ENCODE measurements around the gene SPPL2B. TPM values are rescaled to one million over a fixed set of nuclear protein-coding genes. Genes with fewer than 3 reads are reported as not detected.

SPPL2B gene
- total and polyA plus RNA-seq, 2 donors, result 26.9 to 40.9 TPM

- Histone ChIP-seq H3K36me3 (ENCODE audit: insufficient read depth) (no peaks in the 10 kb centered on the region), H3K4me3 (ENCODE audit: low read depth, low read length) (no peak overlapping the region), H3K4me1 (ENCODE audit: insufficient read depth) (no peaks in the 10 kb centered on the region), H3K27ac (ENCODE audit: low read depth) (no peak overlapping the region)
- WGBS, result 75% methylated on average over 16 of the region's 16 CpGs
- DNase-seq (ENCODE audit: extremely low spot score), result no peak
Measured at GRCh38 chr19:2371656-2372055, 43.2 kb downstream of the SPPL2B start.

GRCh38 chr19:2372076-2372612, 43.7 kb downstream of the SPPL2B start:
- H3K4me3 ChIP-seq (ENCODE audit: low read depth, low read length), result no peak overlapping the region
- no peak for DNase-seq (ENCODE audit: extremely low spot score)
- H3K36me3 ChIP-seq (ENCODE audit: insufficient read depth), result no peaks in the 10 kb centered on the region
- no peak overlapping the region for H3K27ac ChIP-seq (ENCODE audit: low read depth)
- H3K4me1 ChIP-seq (ENCODE audit: insufficient read depth), result no peaks in the 10 kb centered on the region
- 53% methylated on average over 11 of the region's 11 CpGs for WGBS

- WGBS, result 83% methylated on average over 13 of the region's 13 CpGs
- Histone ChIP-seq H3K4me3 (ENCODE audit: low read depth, low read length) (no peak overlapping the region), H3K36me3 (ENCODE audit: insufficient read depth) (no peaks in the 10 kb centered on the region), H3K4me1 (ENCODE audit: insufficient read depth) (no peaks in the 10 kb centered on the region), H3K27ac (ENCODE audit: low read depth) (no peak overlapping the region)
- DNase-seq (ENCODE audit: extremely low spot score), result no peak
Measured at GRCh38 chr19:2374808-2375207, 46.3 kb downstream of the SPPL2B start.

- Histone ChIP-seq H3K36me3 (ENCODE audit: insufficient read depth) (no peaks in the 10 kb centered on the region), H3K27ac (ENCODE audit: low read depth) (no peak overlapping the region), H3K4me1 (ENCODE audit: insufficient read depth) (no peaks in the 10 kb centered on the region), H3K4me3 (ENCODE audit: low read depth, low read length) (no peak overlapping the region)
- WGBS, result 79% methylated on average over 7 of the region's 7 CpGs
- DNase-seq (ENCODE audit: extremely low spot score), result no peak
Measured at GRCh38 chr19:2375353-2376121, 47.1 kb downstream of the SPPL2B start.

- H3K4me3 ChIP-seq (ENCODE audit: low read depth, low read length), result no peak overlapping the region
- 74% methylated on average over 15 of the region's 15 CpGs for WGBS
- H3K27ac ChIP-seq (ENCODE audit: low read depth), result no peak overlapping the region
- no peaks in the 10 kb centered on the region for H3K36me3 ChIP-seq (ENCODE audit: insufficient read depth)
- no peaks in the 10 kb centered on the region for H3K4me1 ChIP-seq (ENCODE audit: insufficient read depth)
- DNase-seq (ENCODE audit: extremely low spot score), result no peak
Measured at GRCh38 chr19:2376784-2377519, 48.5 kb downstream of the SPPL2B start.

DNA sequence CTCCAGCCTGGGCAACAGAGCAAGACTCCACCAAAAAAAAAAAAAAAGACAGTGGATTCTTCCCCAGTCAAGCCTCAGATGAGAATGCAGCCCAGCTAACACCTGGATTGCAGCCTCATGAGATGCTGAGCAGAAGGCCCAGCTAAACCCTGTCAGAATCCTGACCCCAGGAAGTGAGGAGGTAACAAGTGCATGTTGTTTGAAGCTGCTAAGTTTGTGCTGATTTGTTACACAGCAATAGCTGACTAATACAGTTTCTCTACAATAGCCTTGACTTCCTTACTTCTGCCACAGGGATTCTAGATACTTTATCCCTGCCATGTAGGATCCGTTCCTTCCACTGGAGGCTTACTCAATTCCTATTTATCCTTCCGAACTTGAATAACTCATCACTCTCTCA, 52.1 kb downstream of the SPPL2B start:
- Histone ChIP-seq H3K4me3 (ENCODE audit: low read depth, low read length) (no peak overlapping the region), H3K36me3 (ENCODE audit: insufficient read depth) (no peaks in the 10 kb centered on the region), H3K27ac (ENCODE audit: low read depth) (no peak overlapping the region), H3K4me1 (ENCODE audit: insufficient read depth) (no peaks in the 10 kb centered on the region)
- WGBS, result 90% methylated on average over 2 of the region's 2 CpGs
- no peak for DNase-seq (ENCODE audit: extremely low spot score)

GRCh38 chr19:2381148-2381820, 52.8 kb downstream of the SPPL2B start:
- no peaks in the 10 kb centered on the region for H3K36me3 ChIP-seq (ENCODE audit: insufficient read depth)
- DNase-seq (ENCODE audit: extremely low spot score), result no peak
- no peaks in the 10 kb centered on the region for H3K4me1 ChIP-seq (ENCODE audit: insufficient read depth)
- WGBS, result 52% methylated on average over 18 of the region's 18 CpGs
- H3K4me3 ChIP-seq (ENCODE audit: low read depth, low read length), result no peak overlapping the region
- H3K27ac ChIP-seq (ENCODE audit: low read depth), result no peak overlapping the region

- H3K4me3 ChIP-seq (ENCODE audit: low read depth, low read length), result no peak overlapping the region
- no peak for DNase-seq (ENCODE audit: extremely low spot score)
- no peaks in the 10 kb centered on the region for H3K4me1 ChIP-seq (ENCODE audit: insufficient read depth)
- WGBS, result 89% methylated on average over 13 of the region's 13 CpGs
- H3K27ac ChIP-seq (ENCODE audit: low read depth), result no peak overlapping the region
- H3K36me3 ChIP-seq (ENCODE audit: insufficient read depth), result no peaks in the 10 kb centered on the region
Measured at GRCh38 chr19:2382530-2383222, 54.2 kb downstream of the SPPL2B start.

GRCh38 chr19:2385053-2385721, 56.7 kb downstream of the SPPL2B start:
- Histone ChIP-seq H3K27ac (ENCODE audit: low read depth) (no peak overlapping the region), H3K4me1 (ENCODE audit: insufficient read depth) (no peaks in the 10 kb centered on the region), H3K4me3 (ENCODE audit: low read depth, low read length) (peak overlapping the region; percentile 3), H3K36me3 (ENCODE audit: insufficient read depth) (no peaks in the 10 kb centered on the region)
- WGBS, result 17% methylated on average over 37 of the region's 37 CpGs
- DNase-seq (ENCODE audit: extremely low spot score), result no peak

DNA sequence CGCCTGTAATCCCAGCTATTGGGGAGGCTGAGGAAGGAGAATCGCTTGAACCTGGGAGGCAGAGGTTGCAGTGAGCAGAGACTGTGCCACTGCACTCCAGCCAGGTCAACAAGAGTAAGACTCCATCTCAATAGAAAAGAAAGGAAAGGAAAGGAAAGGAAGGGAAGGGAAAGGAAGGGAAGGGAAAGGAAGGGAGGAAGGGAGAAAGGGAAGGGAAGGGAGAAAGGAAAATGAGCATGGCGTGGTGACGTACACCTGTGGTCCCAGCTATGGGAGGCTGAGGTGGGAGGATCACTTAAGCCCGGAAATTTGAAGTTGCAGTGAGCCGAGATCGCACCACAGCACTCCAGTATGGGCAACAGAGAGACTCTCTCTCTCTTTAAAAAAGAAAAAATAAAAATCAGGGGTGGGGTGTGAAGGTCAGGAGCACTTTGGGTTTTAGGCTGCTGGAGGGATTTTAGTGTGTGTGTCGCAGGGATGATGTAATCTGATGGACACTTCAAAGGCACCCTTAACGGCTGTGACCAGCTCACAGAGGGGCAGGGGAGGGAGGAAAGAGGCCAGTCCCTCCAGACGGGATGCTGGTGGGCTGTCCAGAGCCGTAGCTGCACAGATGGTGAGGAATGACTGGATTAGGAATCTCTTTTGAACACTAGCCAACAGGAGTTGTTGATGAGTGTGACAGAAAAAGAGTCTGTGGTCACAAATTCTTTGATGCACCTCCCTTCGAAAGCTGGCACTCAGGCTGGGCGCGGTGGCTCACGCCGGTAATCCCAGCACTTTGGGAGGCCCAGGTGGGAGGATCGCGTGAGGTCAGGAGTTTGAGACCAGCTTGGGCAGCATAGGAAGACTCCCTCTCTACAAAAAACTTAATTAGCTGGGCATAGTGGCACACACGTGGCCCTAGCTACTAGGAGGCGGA, 59.1 kb downstream of the SPPL2B start:
- Histone ChIP-seq H3K36me3 (ENCODE audit: insufficient read depth) (no peaks in the 10 kb centered on the region), H3K4me1 (ENCODE audit: insufficient read depth) (no peaks in the 10 kb centered on the region), H3K27ac (ENCODE audit: low read depth) (no peak overlapping the region), H3K4me3 (ENCODE audit: low read depth, low read length) (no peak overlapping the region)
- 69% methylated on average over 20 of the region's 20 CpGs for WGBS
- DNase-seq (ENCODE audit: extremely low spot score), result no peak

GRCh38 chr19:2389594-2389993, 61.1 kb downstream of the SPPL2B start:
- no peaks in the 10 kb centered on the region for H3K4me1 ChIP-seq (ENCODE audit: insufficient read depth)
- no peaks in the 10 kb centered on the region for H3K36me3 ChIP-seq (ENCODE audit: insufficient read depth)
- no peak overlapping the region for H3K27ac ChIP-seq (ENCODE audit: low read depth)
- 84% methylated on average over 21 of the region's 21 CpGs for WGBS
- H3K4me3 ChIP-seq (ENCODE audit: low read depth, low read length), result no peak overlapping the region
- no peak for DNase-seq (ENCODE audit: extremely low spot score)

DNA sequence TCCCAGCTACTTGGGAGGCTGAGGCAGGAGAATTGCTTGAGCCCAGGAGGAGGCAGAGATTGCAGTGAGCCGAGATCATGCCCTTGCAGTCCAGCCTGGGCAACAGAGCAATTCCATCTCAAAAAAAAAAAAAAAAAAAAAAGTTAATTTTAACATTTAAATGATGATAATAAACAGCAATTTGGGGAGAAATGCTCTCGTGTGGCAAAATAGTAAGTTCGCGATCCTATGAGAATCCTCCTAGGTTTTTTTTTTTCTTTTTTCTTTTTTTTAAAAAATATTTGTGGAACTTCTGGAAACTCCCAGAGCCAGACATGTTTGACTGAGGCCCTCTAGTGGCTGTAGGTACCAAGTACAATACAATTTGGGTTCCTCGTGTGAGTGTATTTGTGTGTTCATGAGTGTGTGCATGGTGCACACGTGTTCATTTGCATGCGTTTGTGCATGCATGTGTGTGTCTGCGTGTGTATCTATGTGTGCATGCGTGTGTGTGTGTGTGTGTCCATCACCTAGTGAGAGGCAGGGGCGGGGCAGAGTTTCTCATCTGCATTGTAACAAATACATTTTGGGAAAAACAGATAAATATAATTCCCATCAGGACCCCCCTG, 62.7 kb downstream of the SPPL2B start:
- Histone ChIP-seq H3K27ac (ENCODE audit: low read depth) (no peak overlapping the region), H3K36me3 (ENCODE audit: insufficient read depth) (no peaks in the 10 kb centered on the region), H3K4me3 (ENCODE audit: low read depth, low read length) (no peak overlapping the region), H3K4me1 (ENCODE audit: insufficient read depth) (no peaks in the 10 kb centered on the region)
- 7% methylated on average over 10 of the region's 10 CpGs for WGBS
- no peak for DNase-seq (ENCODE audit: extremely low spot score)
